Gastrocnemius medialis (tissue), 4 donors: ENCODE results near the gene GALNS.

Source experiments
- CTCF ChIP-seq, 5 experiments: fragments of 450-650 bp in 3 of 5; fragments of 200-600 bp in 2 of 5; sonication (generic) in 2 of 5; IDR thresholded peaks in 4 of 5; conservative IDR thresholded peaks in 1 of 5; 1 replicate in 4 of 5; 2 replicates in 1 of 5; pipeline ENCODE4 v1.5.1; 2016 to 2019; ENCODE audit warnings: antibody characterized with exemption in 5 of 5, mild to moderate bottlenecking in 3 of 5, moderate library complexity in 3 of 5
- POLR2A ChIP-seq, 2 donors: fragments of 450-650 bp; IDR thresholded peaks; one replicate each; pipeline ENCODE4 v1.6.1; 2017; ENCODE audit warnings: antibody characterized with exemption in 2 of 2, mild to moderate bottlenecking in 2 of 2, moderate library complexity in 2 of 2

- TF ChIP-seq CTCF (IDR thresholded peaks at IDR 0.05 in 4 of 5, conservative IDR thresholded peaks at IDR 0.05 in 1 of 5) (no peak), POLR2A (IDR thresholded peaks at IDR 0.05) (no peak)
These were observed 34.3 kb downstream of the GALNS start for GRCh38 chr16:88822281-88823040.
